Measurements from ENCODE around the gene UBR1.

- no peak for TF ChIP-seq CTCF (conservative IDR thresholded peaks at IDR 0.05; ENCODE audit: low read length)
- no peak for TF ChIP-seq EZH2phosphoT487 (IDR thresholded peaks at IDR 0.05; ENCODE audit: borderline replicate concordance, low read depth, low read length)
These were observed 63.0 kb downstream of the UBR1 start for GRCh38 chr15:43042885-43043284.

Data from OCI-LY7 (cell line).